Measurements from ENCODE around the gene HSPA4.

GRCh38 chr5:133108481-133108921, 56.7 kb downstream of the HSPA4 start:
- TF ChIP-seq EZH2 (IDR thresholded peaks at IDR 0.05; ENCODE audit: low read length, unreplicated experiment), result no peak
- TF ChIP-seq, protein P1, sequence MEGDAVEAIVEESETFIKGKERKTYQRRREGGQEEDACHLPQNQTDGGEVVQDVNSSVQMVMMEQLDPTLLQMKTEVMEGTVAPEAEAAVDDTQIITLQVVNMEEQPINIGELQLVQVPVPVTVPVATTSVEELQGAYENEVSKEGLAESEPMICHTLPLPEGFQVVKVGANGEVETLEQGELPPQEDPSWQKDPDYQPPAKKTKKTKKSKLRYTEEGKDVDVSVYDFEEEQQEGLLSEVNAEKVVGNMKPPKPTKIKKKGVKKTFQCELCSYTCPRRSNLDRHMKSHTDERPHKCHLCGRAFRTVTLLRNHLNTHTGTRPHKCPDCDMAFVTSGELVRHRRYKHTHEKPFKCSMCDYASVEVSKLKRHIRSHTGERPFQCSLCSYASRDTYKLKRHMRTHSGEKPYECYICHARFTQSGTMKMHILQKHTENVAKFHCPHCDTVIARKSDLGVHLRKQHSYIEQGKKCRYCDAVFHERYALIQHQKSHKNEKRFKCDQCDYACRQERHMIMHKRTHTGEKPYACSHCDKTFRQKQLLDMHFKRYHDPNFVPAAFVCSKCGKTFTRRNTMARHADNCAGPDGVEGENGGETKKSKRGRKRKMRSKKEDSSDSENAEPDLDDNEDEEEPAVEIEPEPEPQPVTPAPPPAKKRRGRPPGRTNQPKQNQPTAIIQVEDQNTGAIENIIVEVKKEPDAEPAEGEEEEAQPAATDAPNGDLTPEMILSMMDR (conservative IDR thresholded peaks at IDR 0.05; ENCODE audit: low read depth, low read length), result no peak
